Measurements from ENCODE around the gene SPATA16. TPM values are rescaled to one million over a fixed set of nuclear protein-coding genes. Genes with fewer than 3 reads are reported as not detected.
"Not testable (repeated sequence)": the region's sequence is repeated elsewhere in the genome, so short reads cannot be mapped to it uniquely, and the experiment has no call there.

Gene SPATA16
- total and polyA plus RNA-seq, 5 donors = not detected

DNA sequence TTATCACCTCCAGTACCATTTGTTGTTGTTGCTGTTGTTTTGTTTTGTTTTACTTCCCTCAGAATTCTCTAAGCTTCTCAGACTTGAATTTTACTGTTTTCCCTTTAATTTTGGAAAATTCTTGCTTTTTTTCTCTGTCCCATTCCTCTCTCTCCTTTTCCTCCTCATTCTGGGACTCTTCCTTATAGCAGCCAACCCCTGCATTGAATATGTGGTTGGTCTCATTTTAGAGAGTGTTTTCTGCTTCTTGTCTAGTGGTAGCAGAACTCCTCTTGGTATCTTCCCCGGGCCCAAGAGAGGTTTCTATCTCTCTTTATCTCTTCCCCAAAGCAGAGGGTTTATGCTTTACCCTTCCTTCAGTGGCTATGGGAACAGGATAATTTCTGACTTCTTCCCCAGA is 113.6 kb downstream of the SPATA16 start:
- no peaks in the 10 kb centered on the region for H3K27me3 ChIP-seq (ENCODE audit: control insufficient read depth, insufficient read depth)
- no peak overlapping the region for H3K4me3 ChIP-seq (ENCODE audit: low read length)
- ATAC-seq (no peak), DNase-seq (no peak)
- intact Hi-C loops (cut with DNase I) = no loop called here
- no peaks in the 10 kb centered on the region for H3K4me1 ChIP-seq (ENCODE audit: control insufficient read depth, insufficient read depth, low read length)
- WGBS = 44% methylated on average over 1 of the region's 1 CpG
- H3K27ac ChIP-seq (ENCODE audit: low read length) = no peak overlapping the region
- H3K9me3 ChIP-seq (ENCODE audit: control insufficient read depth, low read length) = no peaks in the 10 kb centered on the region

DNA sequence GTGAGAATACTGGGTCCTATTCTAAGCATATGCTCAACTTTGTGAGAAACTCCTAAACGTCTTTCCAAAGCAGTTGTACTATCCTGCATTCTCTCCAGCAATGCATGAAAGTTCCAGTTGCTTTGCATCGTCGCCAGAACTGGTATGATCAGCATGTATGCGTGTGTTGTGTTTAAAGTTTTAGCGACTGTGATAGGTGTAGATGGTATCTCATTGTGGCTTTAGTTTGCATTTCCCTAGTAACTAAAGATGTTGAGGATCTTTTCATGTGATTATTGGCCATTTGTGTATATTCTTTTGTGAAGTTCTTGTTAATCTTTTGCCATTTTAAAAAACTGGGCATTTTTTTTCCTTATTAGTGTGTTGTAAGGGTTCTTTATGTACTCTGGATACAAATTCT is 115.1 kb downstream of the SPATA16 start:
- no peak for DNase-seq
- no peaks in the 10 kb centered on the region for H3K4me1 ChIP-seq (ENCODE audit: control insufficient read depth, insufficient read depth, low read length)
- H3K27me3 ChIP-seq (ENCODE audit: control insufficient read depth, insufficient read depth) = no peaks in the 10 kb centered on the region
- H3K4me3 ChIP-seq (ENCODE audit: low read length) = no peak overlapping the region
- ATAC-seq = no peak
- no peaks in the 10 kb centered on the region for H3K9me3 ChIP-seq (ENCODE audit: control insufficient read depth, low read length)
- no peak overlapping the region for H3K27ac ChIP-seq (ENCODE audit: low read length)
- intact Hi-C loops (cut with DNase I) = no loop called here
- 65% methylated on average over 5 of the region's 5 CpGs for WGBS

DNA sequence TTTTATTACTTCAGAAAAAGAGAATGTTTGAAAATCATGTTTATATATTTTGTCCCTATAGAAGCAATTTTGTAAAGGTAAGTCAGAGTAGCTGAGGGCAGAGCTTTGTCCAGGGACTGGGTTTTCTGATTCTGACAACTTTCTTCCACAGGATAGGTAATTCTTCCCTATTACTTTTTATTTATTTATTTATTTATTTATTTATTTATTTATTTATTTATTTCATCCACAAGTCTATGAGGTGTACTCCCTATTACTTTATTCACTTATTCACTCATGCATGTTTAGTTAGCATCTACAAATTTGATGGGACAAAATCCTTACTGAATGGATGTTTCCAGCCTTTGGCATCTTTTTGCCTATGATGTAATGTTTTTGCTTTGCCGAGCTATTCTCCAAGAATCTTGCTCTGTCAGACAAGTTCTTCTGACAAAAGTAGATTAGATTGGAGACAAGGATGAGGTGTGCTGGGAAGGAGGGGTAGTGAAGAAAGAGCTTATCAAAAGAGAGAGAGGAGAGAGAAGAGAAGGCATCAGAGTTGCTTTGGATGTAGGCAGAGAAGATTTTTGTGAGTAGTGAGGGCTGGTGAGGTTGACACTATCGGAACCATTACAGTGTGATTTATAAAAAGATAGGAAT is 119.4 kb downstream of the SPATA16 start:
- DNase-seq (no peak), ATAC-seq (no peak)
- H3K9me3 ChIP-seq (ENCODE audit: control insufficient read depth, low read length) = no peaks in the 10 kb centered on the region
- no peaks in the 10 kb centered on the region for H3K4me1 ChIP-seq (ENCODE audit: control insufficient read depth, insufficient read depth, low read length)
- no peaks in the 10 kb centered on the region for H3K27me3 ChIP-seq (ENCODE audit: control insufficient read depth, insufficient read depth)
- H3K4me3 ChIP-seq (ENCODE audit: low read length) = no peak overlapping the region
- no peak overlapping the region for H3K27ac ChIP-seq (ENCODE audit: low read length)
- 71% methylated on average over 2 of the region's 2 CpGs for WGBS
- intact Hi-C loops (cut with DNase I) = no loop called here

DNA sequence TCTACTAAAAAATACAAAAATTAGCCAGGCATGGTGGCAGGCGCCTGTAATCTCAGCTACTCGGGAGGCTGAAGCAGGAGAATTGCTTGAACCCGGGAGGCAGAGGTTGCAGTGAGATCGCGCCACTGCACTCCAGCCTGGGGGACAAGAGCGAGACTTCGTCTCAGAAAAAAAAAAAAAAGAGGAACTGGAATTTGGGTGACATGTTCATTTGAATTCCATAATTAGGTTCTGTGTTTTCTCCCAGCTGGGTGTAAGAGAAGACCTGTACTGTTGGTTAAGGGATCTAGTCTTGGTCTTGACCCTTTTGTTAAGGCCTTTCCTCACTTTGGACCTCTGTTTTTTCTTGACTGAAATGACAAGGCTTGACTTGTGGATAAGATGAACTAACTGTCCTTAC is 120.9 kb downstream of the SPATA16 start:
- not testable (repeated sequence) for H3K4me1 ChIP-seq (ENCODE audit: control insufficient read depth, insufficient read depth, low read length)

DNA sequence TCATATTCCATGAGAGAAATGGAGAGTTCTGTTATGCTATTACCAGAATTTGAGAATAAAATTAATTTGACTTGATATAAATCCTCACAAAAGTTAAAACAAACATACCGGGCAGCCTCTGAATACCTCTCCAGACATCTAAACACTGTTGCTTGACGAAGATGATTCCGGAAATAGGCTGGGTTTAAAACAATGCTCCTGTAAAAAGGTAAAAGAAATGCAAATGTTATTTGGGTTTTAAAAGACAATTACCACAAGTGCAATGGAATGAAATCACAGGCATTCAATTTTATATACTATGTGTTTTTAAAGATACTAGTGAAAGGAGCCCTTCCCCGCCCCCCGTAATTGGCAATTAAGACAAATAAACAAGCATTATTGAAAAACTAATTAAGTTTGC is 121.7 kb downstream of the SPATA16 start:
- ATAC-seq = no peak
- Histone ChIP-seq H3K4me1 (ENCODE audit: control insufficient read depth, insufficient read depth, low read length) (no peaks in the 10 kb centered on the region), H3K9me3 (ENCODE audit: control insufficient read depth, low read length) (no peaks in the 10 kb centered on the region), H3K27me3 (ENCODE audit: control insufficient read depth, insufficient read depth) (no peaks in the 10 kb centered on the region), H3K4me3 (ENCODE audit: low read length) (no peak overlapping the region), H3K27ac (ENCODE audit: low read length) (no peak overlapping the region)
- no peak for DNase-seq
- WGBS = 96% methylated on average over 5 of the region's 5 CpGs
- intact Hi-C loops (cut with DNase I) = no loop called here

More for the DNA sequence above, 120.9 kb downstream of the SPATA16 start:
- H3K27me3 ChIP-seq (ENCODE audit: control insufficient read depth, insufficient read depth); intact Hi-C loops (cut with DNase I); ATAC-seq; DNase-seq; H3K9me3 ChIP-seq (ENCODE audit: control insufficient read depth, low read length); H3K27ac ChIP-seq (ENCODE audit: low read length); H3K4me3 ChIP-seq (ENCODE audit: low read length): not testable (repeated sequence)
- WGBS = 98% methylated on average over 7 of the region's 7 CpGs

DNA sequence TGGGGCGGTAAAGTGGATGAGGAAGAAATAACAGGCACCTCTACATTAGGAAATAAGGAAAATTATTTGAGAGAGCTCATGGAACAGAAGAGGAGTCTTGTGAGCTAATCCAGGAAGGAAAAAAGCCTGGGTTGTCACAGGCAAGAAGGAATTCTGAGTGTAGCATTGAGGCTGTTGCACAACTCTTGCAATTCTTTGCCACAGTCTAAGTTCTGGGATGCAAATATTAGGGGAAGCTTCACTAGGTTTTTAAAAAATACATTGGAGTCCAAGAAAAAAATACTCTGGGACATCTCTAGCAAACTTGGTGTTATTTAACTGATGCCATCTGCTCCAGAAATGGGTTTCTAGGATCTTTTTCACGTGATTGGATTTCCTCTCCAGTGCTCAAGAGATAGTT is 122.3 kb downstream of the SPATA16 start:
- Histone ChIP-seq H3K4me3 (ENCODE audit: low read length) (no peak overlapping the region), H3K9me3 (ENCODE audit: control insufficient read depth, low read length) (no peaks in the 10 kb centered on the region), H3K27ac (ENCODE audit: low read length) (no peak overlapping the region), H3K27me3 (ENCODE audit: control insufficient read depth, insufficient read depth) (no peaks in the 10 kb centered on the region), H3K4me1 (ENCODE audit: control insufficient read depth, insufficient read depth, low read length) (no peaks in the 10 kb centered on the region)
- DNase-seq (no peak), ATAC-seq (no peak)
- intact Hi-C loops (cut with DNase I) = no loop called here
- 70% methylated on average over 2 of the region's 2 CpGs for WGBS

DNA sequence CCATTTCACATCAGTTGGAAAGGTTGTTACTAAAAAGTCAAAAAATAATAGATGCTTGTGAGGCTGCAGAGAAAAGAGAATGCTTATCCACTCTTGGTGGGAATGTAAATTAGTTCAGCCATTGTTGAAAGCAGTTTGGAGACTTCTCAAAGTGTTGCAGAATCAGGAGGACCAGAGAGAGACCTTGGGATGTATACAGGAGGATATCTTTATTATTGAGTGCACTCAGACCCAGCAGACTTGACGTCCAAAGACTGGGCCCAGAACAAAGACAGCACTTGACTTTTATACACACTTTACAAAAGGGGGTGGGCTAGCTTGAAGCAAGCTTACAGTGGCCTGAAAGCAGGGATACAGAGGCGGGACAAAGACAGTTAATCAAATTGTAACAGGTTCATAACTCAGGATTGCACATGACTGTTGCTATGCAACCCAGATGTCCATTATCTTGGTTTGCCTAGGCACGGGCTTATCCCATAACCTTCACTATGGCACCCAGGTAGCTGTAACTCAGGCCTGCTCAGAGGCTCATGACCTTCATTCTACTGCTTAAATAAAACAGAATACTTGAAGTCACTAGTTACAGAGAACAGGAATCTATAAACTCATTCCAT is 127.7 kb downstream of the SPATA16 start:
- Histone ChIP-seq H3K4me1 (ENCODE audit: control insufficient read depth, insufficient read depth, low read length) (no peaks in the 10 kb centered on the region), H3K4me3 (ENCODE audit: low read length) (no peak overlapping the region), H3K27ac (ENCODE audit: low read length) (no peak overlapping the region), H3K27me3 (ENCODE audit: control insufficient read depth, insufficient read depth) (no peaks in the 10 kb centered on the region), H3K9me3 (ENCODE audit: control insufficient read depth, low read length) (no peaks in the 10 kb centered on the region)
- ATAC-seq (no peak), DNase-seq (no peak)
- 73% methylated on average over 3 of the region's 3 CpGs for WGBS
- intact Hi-C loops (cut with DNase I) = no loop called here

DNA sequence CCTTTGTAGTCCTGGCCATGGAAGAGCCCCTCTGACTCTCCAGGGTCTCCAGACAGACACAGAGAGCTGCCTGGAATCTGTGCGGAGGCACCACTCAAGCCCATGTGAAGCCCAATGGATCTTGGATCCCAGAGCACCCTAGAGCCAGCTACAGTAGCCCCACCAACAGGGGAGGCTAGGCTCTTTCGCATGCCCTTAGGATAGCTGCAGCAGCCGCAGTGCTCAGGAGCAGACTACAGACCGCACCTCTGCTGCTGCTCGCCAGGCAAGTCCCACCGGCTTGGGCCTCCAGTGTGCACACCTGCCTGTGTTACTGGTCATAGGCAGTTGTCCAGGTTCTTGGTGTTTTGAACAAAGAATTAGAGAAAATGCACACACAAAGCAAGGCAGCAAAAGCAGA is 131.6 kb downstream of the SPATA16 start:
- ATAC-seq (no peak), DNase-seq (no peak)
- Histone ChIP-seq H3K27me3 (ENCODE audit: control insufficient read depth, insufficient read depth) (no peaks in the 10 kb centered on the region), H3K4me1 (ENCODE audit: control insufficient read depth, insufficient read depth, low read length) (no peaks in the 10 kb centered on the region), H3K4me3 (ENCODE audit: low read length) (no peak overlapping the region), H3K9me3 (ENCODE audit: control insufficient read depth, low read length) (no peaks in the 10 kb centered on the region), H3K27ac (ENCODE audit: low read length) (no peak overlapping the region)
- 98% methylated on average over 6 of the region's 6 CpGs for WGBS
- intact Hi-C loops (cut with DNase I) = no loop called here

DNA sequence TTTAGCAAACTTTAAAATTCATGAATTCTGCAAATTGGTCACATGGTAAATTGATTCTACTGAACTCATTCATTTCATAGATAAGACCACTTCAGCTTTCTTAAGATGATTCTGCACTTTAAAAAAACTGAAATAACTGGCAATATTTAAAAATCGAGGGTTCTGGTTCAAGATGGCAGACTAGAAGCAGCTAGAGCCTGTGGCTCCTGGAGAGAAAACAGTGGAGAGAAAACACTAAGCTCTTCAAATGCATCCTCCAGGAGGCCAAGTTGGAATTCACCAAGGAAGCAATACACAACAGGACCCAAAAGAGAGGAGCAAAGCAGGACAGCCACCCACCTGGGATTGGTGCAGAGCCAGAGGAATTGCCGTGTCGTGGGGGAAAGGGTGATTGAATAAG is 132.1 kb downstream of the SPATA16 start:
- Histone ChIP-seq H3K27ac (ENCODE audit: low read length) (no peak overlapping the region), H3K4me1 (ENCODE audit: control insufficient read depth, insufficient read depth, low read length) (no peaks in the 10 kb centered on the region), H3K9me3 (ENCODE audit: control insufficient read depth, low read length) (no peaks in the 10 kb centered on the region), H3K27me3 (ENCODE audit: control insufficient read depth, insufficient read depth) (no peaks in the 10 kb centered on the region), H3K4me3 (ENCODE audit: low read length) (no peak overlapping the region)
- intact Hi-C loops (cut with DNase I) = no loop called here
- ATAC-seq (no peak), DNase-seq (no peak)
- WGBS = 95% methylated on average over 3 of the region's 3 CpGs

DNA sequence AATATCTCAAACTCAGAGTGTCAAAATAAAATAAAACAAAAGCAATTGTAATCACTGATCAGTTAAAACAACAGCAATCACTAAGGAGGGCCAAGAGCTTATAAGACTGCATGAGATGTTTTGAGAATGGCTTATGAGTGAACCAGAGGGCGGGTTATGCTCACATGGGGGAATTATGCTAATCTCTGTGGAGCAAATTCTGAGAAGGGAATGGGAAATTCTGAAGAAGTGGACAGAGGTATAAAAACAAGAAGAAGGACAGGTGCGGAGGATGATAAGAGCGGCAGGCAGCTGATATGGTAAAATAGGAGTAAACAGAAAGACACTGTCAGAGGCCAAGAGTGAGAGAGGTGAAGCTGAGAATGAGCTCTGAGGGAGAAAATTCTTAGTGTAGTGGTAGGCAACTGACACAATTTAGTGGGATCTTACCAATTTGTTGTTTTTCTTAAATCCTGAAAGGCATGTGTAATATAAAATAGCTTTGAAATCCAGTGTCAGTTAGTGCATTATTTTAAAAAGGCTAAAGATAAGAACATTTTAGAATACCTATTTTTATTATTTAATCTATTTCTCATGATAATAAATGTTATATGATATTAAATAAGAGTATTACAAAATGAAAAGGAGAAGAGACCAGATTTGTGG is 133.8 kb downstream of the SPATA16 start:
- DNase-seq = no peak
- Histone ChIP-seq H3K27me3 (ENCODE audit: control insufficient read depth, insufficient read depth) (no peaks in the 10 kb centered on the region), H3K4me3 (ENCODE audit: low read length) (no peak overlapping the region), H3K27ac (ENCODE audit: low read length) (no peak overlapping the region), H3K4me1 (ENCODE audit: control insufficient read depth, insufficient read depth, low read length) (no peaks in the 10 kb centered on the region), H3K9me3 (ENCODE audit: control insufficient read depth, low read length) (no peaks in the 10 kb centered on the region)
- ATAC-seq = no peak
- 66% methylated on average over 3 of the region's 3 CpGs for WGBS
- intact Hi-C loops (cut with DNase I) = no loop called here

DNA sequence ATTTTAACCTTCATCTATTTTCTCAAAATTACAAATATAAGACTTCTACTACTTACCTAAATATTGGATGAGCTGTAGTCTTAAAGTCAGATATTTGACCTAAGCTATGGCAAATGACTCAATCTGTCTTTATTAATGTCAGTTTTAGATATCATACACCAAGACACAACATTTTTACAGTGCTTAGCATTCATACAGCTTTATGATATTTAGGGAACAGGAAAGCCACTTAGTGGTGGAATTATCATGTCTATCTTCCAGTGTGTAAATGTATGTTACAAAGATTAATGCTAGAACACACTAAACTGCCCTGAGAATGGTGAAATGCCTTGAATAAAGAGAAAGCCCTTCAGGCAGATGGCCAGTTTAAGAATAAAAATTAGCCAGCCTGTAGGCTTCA is 135.0 kb downstream of the SPATA16 start:
- ATAC-seq = no peak
- Histone ChIP-seq H3K27me3 (ENCODE audit: control insufficient read depth, insufficient read depth) (no peaks in the 10 kb centered on the region), H3K9me3 (ENCODE audit: control insufficient read depth, low read length) (no peaks in the 10 kb centered on the region), H3K4me3 (ENCODE audit: low read length) (no peak overlapping the region), H3K4me1 (ENCODE audit: control insufficient read depth, insufficient read depth, low read length) (no peaks in the 10 kb centered on the region), H3K27ac (ENCODE audit: low read length) (no peak overlapping the region)
- intact Hi-C loops (cut with DNase I) = no loop called here
- DNase-seq = no peak

All from right cardiac atrium (tissue), 5 donors.